Posterior cingulate gyrus (tissue), 11 donors: ENCODE results near the gene CACNA2D3.
"Not testable (repeated sequence)": the region's sequence is repeated elsewhere in the genome, so short reads cannot be mapped to it uniquely, and the experiment has no call there.

ENCODE experiments used
- DNase-seq, 10 donors: peaks; one replicate each; pipeline versions ENCODE4 v3.0.0 to v3.0.0-alpha.2; 2020 to 2021; ENCODE audit warnings: mixed read lengths in 3 of 10
- intact Hi-C: fragments of 100-400 bp; cut with DNase I; formaldehyde crosslinking; loops from one replicate; pipeline ENCODE4 v1.15.1; 2023

The CACNA2D3 gene

GRCh38 chr3:55061720-55062034, 939.3 kb downstream of the CACNA2D3 start:
- no peak for DNase-seq
- intact Hi-C loops: no loop called here

GRCh38 chr3:55064164-55064563, 941.8 kb downstream of the CACNA2D3 start:
- peak in 1 of 10 donors; percentile 75 for DNase-seq
- intact Hi-C loops: no loop called here

GRCh38 chr3:55065331-55065730, 943.0 kb downstream of the CACNA2D3 start:
- intact Hi-C loops: no loop called here
- no peak for DNase-seq

- intact Hi-C loops: no loop called here
- no peak for DNase-seq
Observed at GRCh38 chr3:55066551-55067047, 944.2 kb downstream of the CACNA2D3 start.

- intact Hi-C loops: no loop called here
- no peak for DNase-seq
Observed at GRCh38 chr3:55069950-55070349, 947.6 kb downstream of the CACNA2D3 start.

- intact Hi-C loops: no loop called here
- no peak for DNase-seq
Observed at GRCh38 chr3:55074796-55075195, 952.4 kb downstream of the CACNA2D3 start.

- intact Hi-C loops: no loop called here
- no peak for DNase-seq
Observed at GRCh38 chr3:55075846-55076245, 953.5 kb downstream of the CACNA2D3 start.

- intact Hi-C loops: no loop called here
- peak in 1 of 10 donors; percentile 54 for DNase-seq
Observed at GRCh38 chr3:55077726-55078125, 955.4 kb downstream of the CACNA2D3 start.

GRCh38 chr3:55078876-55079275, 956.5 kb downstream of the CACNA2D3 start:
- DNase-seq: no peak

GRCh38 chr3:55085231-55085630, 962.9 kb downstream of the CACNA2D3 start:
- intact Hi-C loops: no loop called here
- DNase-seq: no peak

More at GRCh38 chr3:55078876-55079275, 956.5 kb downstream of the CACNA2D3 start:
- intact Hi-C loops: no loop called here

GRCh38 chr3:55089211-55089610, 966.9 kb downstream of the CACNA2D3 start:
- intact Hi-C loops: no loop called here
- no peak for DNase-seq

GRCh38 chr3:55090291-55090690, 967.9 kb downstream of the CACNA2D3 start:
- DNase-seq: no peak
- intact Hi-C loops: no loop called here

GRCh38 chr3:55090746-55091145, 968.4 kb downstream of the CACNA2D3 start:
- no peak for DNase-seq
- intact Hi-C loops: no loop called here

GRCh38 chr3:55091381-55092225, 969.3 kb downstream of the CACNA2D3 start:
- no peak for DNase-seq
- intact Hi-C loops: no loop called here

- intact Hi-C loops: no loop called here
- no peak for DNase-seq
Observed at GRCh38 chr3:55094676-55095075, 972.3 kb downstream of the CACNA2D3 start.

- no peak for DNase-seq
- intact Hi-C loops: no loop called here
Observed at GRCh38 chr3:55097441-55097840, 975.1 kb downstream of the CACNA2D3 start.

GRCh38 chr3:55105647-55106046, 983.3 kb downstream of the CACNA2D3 start:
- intact Hi-C loops: no loop called here
- no peak for DNase-seq

- no peak for DNase-seq
- intact Hi-C loops: no loop called here
Observed at GRCh38 chr3:55107187-55107586, 984.8 kb downstream of the CACNA2D3 start.

GRCh38 chr3:55111906-55112305, 989.6 kb downstream of the CACNA2D3 start:
- DNase-seq, intact Hi-C loops: not testable (repeated sequence)

GRCh38 chr3:55118451-55118850, 996.1 kb downstream of the CACNA2D3 start:
- intact Hi-C loops: no loop called here
- DNase-seq: no peak

GRCh38 chr3:55119268-55119667, 996.9 kb downstream of the CACNA2D3 start:
- DNase-seq: no peak
- intact Hi-C loops: no loop called here

- DNase-seq: no peak
- intact Hi-C loops: no loop called here
Observed at GRCh38 chr3:55122312-55122711, 1000.0 kb downstream of the CACNA2D3 start.
